Calu3 (cell line): Measurements from ENCODE around the gene GAS7. TPM values are rescaled to one million over a fixed set of nuclear protein-coding genes. Genes with fewer than 3 reads are reported as not detected.

Experiments
- BruUV-seq: library from RNA; stranded (reverse); fragments of 400-500 nt; replicated peaks from 2 replicates; lab custom pipeline; 2021; lab: Mats Ljungman, UMichigan
- CTCF ChIA-PET: fragments of 300-600 bp; sonication (Branson Sonifier 250); formaldehyde crosslinking; loops from one replicate; lab custom pipeline; 2022; ENCODE audit warnings: antibody characterized with exemption; lab: Charles Lee
- DNase-seq: peaks from one replicate; pipeline ENCODE4 v3.0.0; 2022
- H3K27ac Mint-ChIP-seq: one replicate; pipeline ENCODE4 v1.8.0; 2022; ENCODE audit warnings: mixed read lengths; ENCODE audit not compliant: unreplicated experiment
- H3K27me3 Mint-ChIP-seq: one replicate; pipeline ENCODE4 v1.8.0; 2022; ENCODE audit warnings: mixed read lengths; ENCODE audit not compliant: unreplicated experiment
- H3K36me3 Mint-ChIP-seq: one replicate; pipeline ENCODE4 v1.8.0; 2022; ENCODE audit warnings: mild to moderate bottlenecking, moderate library complexity, mixed read lengths; ENCODE audit not compliant: insufficient read depth, unreplicated experiment
- H3K4me1 Mint-ChIP-seq: one replicate; pipeline ENCODE4 v1.8.0; 2022; ENCODE audit warnings: mild to moderate bottlenecking, low read depth, mixed read lengths; ENCODE audit not compliant: unreplicated experiment
- H3K4me3 Mint-ChIP-seq: one replicate; pipeline ENCODE4 v1.8.0; 2022; ENCODE audit warnings: mild to moderate bottlenecking, low read depth, moderate library complexity, mixed read lengths; ENCODE audit not compliant: unreplicated experiment
- H3K9me3 Mint-ChIP-seq: one replicate; pipeline ENCODE4 v1.8.0; 2022; ENCODE audit warnings: low read depth, mixed read lengths; ENCODE audit not compliant: unreplicated experiment
- intact Hi-C: fragments of 100-400 bp; cut with micrococcal nuclease; formaldehyde crosslinking; loops from one replicate; pipeline ENCODE4 v1.10.0; 2022; ENCODE audit not compliant: unreplicated experiment
- total RNA-seq: library from RNA; stranded (reverse); gene quantifications from 2 replicates; pipeline ENCODE4 v1.2.3, GENCODE V29; 2022
- TF ChIP-seq, protein P1 (sequence below): fragments of 200-600 bp; IDR thresholded peaks from one replicate; pipeline ENCODE4 v1.8.0; 2022; ENCODE audit warnings: antibody characterized with exemption; ENCODE audit not compliant: unreplicated experiment

The GAS7 gene
- total RNA-seq, 1 experiment from 2014 or later = 0.42 TPM

DNA sequence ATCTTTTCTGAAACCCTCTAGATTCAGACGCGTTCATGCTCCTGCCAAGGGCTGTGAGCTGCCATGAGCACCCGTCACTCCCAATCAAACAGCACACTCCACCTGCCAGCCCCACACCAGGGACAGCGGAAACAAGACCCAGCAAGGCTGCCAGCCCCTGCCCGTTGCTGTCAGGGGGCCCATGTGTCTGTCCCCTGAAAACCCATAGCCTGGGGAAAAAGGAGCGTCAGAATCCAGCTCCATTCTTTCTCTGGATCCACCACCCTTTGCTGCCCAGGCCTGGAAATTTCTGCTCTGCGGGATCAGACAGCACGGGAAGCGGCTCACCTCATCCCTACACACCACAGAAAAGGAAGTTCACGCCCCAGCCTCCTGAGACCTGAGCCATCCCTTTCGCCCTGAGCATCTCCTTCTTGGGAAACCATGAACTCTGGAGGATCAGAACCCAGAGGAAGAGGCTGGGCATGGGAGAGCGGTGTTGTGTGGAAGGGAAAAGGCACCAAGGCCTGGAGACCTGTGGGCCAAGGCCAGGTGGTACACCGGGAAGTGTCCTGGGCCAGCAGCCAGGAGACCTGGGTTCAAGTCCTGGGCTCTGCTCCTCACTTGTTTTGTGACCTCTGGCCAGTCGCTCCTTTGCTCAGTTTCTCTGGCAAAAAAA lies 241.8 kb downstream of the GAS7 start:
- Mint-ChIP-seq H3K4me3 (no peak overlapping the region), H3K27me3 (peaks cover 54% of the 10 kb centered on the region), H3K4me1 (no peaks in the 10 kb centered on the region), H3K36me3 (no peaks in the 10 kb centered on the region), H3K27ac (no peak overlapping the region), H3K9me3 (no peaks in the 10 kb centered on the region)
- BruUV-seq = no TSS peak
- intact Hi-C loops = no loop called here
- TF ChIP-seq, protein P1, sequence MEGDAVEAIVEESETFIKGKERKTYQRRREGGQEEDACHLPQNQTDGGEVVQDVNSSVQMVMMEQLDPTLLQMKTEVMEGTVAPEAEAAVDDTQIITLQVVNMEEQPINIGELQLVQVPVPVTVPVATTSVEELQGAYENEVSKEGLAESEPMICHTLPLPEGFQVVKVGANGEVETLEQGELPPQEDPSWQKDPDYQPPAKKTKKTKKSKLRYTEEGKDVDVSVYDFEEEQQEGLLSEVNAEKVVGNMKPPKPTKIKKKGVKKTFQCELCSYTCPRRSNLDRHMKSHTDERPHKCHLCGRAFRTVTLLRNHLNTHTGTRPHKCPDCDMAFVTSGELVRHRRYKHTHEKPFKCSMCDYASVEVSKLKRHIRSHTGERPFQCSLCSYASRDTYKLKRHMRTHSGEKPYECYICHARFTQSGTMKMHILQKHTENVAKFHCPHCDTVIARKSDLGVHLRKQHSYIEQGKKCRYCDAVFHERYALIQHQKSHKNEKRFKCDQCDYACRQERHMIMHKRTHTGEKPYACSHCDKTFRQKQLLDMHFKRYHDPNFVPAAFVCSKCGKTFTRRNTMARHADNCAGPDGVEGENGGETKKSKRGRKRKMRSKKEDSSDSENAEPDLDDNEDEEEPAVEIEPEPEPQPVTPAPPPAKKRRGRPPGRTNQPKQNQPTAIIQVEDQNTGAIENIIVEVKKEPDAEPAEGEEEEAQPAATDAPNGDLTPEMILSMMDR = no peak
- CTCF ChIA-PET = no interaction called here
- DNase-seq = no peak

DNA sequence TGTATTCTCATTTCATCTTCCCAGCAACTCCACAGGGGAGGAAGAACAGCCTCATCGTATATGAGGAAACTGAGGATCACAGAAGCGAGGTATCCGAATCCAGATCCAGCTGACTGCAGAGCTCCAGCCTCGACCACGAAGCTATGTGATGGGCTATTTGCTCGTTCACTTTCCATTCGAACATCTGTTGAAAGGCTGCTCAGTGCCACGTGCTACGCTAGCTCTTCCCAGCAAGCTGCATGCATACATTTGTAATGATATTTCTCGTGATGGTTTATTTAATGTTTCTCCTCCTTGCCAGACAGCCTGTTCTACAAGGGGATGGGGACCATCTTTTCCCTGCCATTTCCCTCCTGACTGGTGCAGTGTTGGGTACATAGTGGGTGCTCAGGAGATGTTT lies 244.9 kb downstream of the GAS7 start:
- Mint-ChIP-seq H3K9me3 (no peaks in the 10 kb centered on the region), H3K27ac (no peak overlapping the region), H3K4me3 (no peak overlapping the region), H3K4me1 (no peaks in the 10 kb centered on the region), H3K27me3 (peaks cover 39% of the 10 kb centered on the region), H3K36me3 (no peaks in the 10 kb centered on the region)
- CTCF ChIA-PET = no interaction called here
- intact Hi-C loops = no loop called here
- BruUV-seq = no TSS peak
- DNase-seq = no peak
- TF ChIP-seq, protein P1 = no peak

DNA sequence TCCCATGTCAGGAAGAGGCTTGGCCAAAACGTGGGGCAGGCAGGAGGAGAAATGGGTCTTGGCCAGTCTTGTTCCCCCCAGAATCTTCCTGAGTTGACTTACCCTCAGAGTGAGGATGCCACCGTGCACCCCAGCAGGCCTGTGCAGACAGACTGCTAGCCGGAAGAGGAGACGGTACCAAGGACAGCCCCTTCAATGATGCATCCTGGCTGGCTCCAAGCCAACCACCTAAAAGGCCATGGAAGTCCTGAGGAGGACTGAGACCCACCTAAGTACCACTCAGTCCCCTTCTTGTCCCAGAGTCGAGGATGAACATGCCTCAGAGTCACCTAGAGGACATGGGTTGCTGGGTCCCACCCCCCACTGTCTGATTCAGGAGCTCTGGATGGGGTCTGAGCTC lies 246.6 kb downstream of the GAS7 start:
- H3K27ac Mint-ChIP-seq = no peak overlapping the region
- H3K36me3 Mint-ChIP-seq = no peaks in the 10 kb centered on the region
- no peaks in the 10 kb centered on the region for H3K9me3 Mint-ChIP-seq
- CTCF ChIA-PET = no interaction called here
- TF ChIP-seq, protein P1 = no peak
- intact Hi-C loops = no loop called here
- H3K4me3 Mint-ChIP-seq = no peak overlapping the region
- H3K4me1 Mint-ChIP-seq = no peaks in the 10 kb centered on the region
- peaks cover 24% of the 10 kb centered on the region for H3K27me3 Mint-ChIP-seq
- no TSS peak for BruUV-seq
- no peak for DNase-seq

DNA sequence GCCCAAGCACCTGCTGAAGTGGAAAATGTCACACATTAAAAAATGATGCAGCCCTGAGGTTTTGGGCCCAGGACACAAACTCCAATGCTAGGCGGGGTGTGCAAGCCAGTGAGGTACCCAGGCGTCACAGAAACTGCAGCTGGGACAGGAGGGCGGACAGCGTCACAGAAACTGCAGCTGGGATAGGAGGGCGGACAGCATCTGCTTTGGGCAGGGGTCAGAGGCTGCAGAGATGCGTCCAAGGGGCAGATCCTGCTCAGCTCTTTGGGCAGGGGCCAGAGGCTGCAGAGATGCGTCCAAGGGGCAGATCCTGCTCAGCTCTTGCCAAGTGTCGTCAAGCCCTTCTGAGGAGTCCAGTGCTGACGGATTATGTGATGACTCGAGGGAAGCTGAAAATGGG lies 249.5 kb downstream of the GAS7 start:
- Mint-ChIP-seq H3K27ac (no peak overlapping the region), H3K9me3 (no peaks in the 10 kb centered on the region), H3K4me1 (no peaks in the 10 kb centered on the region), H3K36me3 (no peaks in the 10 kb centered on the region), H3K27me3 (peaks cover 20% of the 10 kb centered on the region), H3K4me3 (no peak overlapping the region)
- TF ChIP-seq, protein P1 = no peak
- DNase-seq = no peak
- BruUV-seq = no TSS peak
- intact Hi-C loops = no loop called here
- CTCF ChIA-PET = no interaction called here
